ENCODE data around the gene RICTOR. TPM values are rescaled to one million over a fixed set of nuclear protein-coding genes. Genes with fewer than 3 reads are reported as not detected.

RICTOR gene, protein sequence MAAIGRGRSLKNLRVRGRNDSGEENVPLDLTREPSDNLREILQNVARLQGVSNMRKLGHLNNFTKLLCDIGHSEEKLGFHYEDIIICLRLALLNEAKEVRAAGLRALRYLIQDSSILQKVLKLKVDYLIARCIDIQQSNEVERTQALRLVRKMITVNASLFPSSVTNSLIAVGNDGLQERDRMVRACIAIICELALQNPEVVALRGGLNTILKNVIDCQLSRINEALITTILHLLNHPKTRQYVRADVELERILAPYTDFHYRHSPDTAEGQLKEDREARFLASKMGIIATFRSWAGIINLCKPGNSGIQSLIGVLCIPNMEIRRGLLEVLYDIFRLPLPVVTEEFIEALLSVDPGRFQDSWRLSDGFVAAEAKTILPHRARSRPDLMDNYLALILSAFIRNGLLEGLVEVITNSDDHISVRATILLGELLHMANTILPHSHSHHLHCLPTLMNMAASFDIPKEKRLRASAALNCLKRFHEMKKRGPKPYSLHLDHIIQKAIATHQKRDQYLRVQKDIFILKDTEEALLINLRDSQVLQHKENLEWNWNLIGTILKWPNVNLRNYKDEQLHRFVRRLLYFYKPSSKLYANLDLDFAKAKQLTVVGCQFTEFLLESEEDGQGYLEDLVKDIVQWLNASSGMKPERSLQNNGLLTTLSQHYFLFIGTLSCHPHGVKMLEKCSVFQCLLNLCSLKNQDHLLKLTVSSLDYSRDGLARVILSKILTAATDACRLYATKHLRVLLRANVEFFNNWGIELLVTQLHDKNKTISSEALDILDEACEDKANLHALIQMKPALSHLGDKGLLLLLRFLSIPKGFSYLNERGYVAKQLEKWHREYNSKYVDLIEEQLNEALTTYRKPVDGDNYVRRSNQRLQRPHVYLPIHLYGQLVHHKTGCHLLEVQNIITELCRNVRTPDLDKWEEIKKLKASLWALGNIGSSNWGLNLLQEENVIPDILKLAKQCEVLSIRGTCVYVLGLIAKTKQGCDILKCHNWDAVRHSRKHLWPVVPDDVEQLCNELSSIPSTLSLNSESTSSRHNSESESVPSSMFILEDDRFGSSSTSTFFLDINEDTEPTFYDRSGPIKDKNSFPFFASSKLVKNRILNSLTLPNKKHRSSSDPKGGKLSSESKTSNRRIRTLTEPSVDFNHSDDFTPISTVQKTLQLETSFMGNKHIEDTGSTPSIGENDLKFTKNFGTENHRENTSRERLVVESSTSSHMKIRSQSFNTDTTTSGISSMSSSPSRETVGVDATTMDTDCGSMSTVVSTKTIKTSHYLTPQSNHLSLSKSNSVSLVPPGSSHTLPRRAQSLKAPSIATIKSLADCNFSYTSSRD (N-terminal part only)
- total RNA-seq = 10 to 100 TPM; 25.0 to 26.1 TPM

DNA sequence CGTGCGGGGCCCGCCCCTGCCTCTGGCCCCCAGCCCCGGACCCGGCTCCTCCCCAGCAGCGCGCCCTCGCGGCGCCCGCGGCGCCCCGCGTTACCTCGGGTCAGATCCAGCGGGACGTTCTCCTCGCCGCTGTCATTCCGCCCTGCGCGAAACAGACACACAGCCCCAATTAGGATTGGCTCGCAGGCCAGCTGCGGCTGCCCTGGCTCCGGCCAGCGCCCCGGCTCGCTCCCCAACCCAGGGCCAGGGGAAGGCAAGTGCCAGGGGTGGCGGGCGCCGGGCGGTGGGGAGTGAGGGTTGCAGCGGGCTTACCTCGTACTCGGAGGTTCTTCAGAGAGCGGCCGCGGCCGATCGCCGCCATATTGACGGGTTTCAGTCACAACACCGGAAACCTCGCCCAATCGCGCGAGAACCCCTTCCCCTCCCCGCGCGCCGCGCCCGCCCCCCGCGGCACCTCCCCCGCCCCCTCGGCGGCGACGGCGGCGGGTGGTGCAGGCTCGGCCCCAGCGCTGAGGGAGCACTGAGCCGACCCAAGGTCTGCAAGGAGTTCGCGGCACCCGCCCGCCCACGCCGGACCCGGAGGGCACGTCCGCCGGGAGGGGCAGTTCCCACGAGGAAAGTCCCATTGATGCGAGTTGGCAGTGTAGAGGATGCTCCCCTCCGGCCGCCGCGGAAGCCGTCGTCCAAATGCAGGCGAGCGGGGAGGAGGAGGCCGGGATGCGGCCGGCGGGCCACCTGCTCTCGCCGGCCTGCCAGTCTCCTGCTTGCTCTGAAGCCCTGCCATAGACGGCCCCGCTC is at the start of gene RICTOR:
Gene RICTOR (minus strand): TSS at position 383 of the 798 bp plus-strand sequence. CDS start 22 bp downstream, at position 361.
- H3K27me3 Mint-ChIP-seq (ENCODE audit: low read depth) = peaks cover 23% of the 10 kb centered on the region
- intact Hi-C loops (cut with micrococcal nuclease) = loop anchor here (2.0 to 5.0 kb wide), 4 partner anchors 137 to 1603 kb away; partner anchors contain the start of genes LIFR and PTGER4
- H3K27ac Mint-ChIP-seq = peak within 1 kb of the TSS; percentile 92
- peaks cover 31% of the 10 kb centered on the region for H3K4me1 Mint-ChIP-seq (ENCODE audit: low read depth)
- H3K4me3 Mint-ChIP-seq = peak within 1 kb of the TSS; percentile 95
- DNase-seq = peak; percentile 92
- no peaks in the 10 kb centered on the region for H3K9me3 Mint-ChIP-seq
- CTCF ChIA-PET = interaction anchor here (0.6 to 1.2 kb wide), 2 partner anchors 12 to 70 kb away, joined by 3 to 4 read pairs; no protein-coding TSS in a partner anchor
- H3K36me3 Mint-ChIP-seq (ENCODE audit: low read depth) = peaks cover 9% of the 10 kb centered on the region

DNA sequence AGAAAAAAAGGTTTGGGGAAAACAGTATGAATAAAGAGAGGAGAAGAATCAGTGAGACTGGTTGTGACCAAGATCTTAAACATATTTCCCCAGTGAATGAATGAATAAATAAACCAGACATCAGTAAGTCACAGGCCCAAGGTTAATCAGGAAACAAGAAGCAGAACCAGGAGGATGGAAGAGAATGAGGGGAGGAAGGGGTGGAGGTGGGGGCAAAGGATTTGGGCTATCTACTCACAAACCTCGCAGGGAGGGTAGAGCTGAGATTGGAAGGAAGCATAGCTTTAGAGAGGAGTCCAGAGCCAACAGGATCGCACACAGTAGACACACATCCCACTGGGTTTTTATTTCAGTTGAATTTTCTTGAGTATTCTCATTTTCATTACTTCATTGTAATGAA is 47.7 kb upstream of the RICTOR start:
- CTCF ChIA-PET = interaction anchor here (0.6 kb wide), 1 partner anchor 43 kb away, joined by 4 read pairs; no protein-coding TSS in a partner anchor
- no peak overlapping the region for H3K4me3 Mint-ChIP-seq
- peak overlapping the region; percentile 48 for H3K27ac Mint-ChIP-seq
- DNase-seq = no peak
- intact Hi-C loops (cut with micrococcal nuclease) = no loop called here
- peaks cover 21% of the 10 kb centered on the region for H3K36me3 Mint-ChIP-seq (ENCODE audit: low read depth)
- no peaks in the 10 kb centered on the region for H3K9me3 Mint-ChIP-seq
- H3K27me3 Mint-ChIP-seq (ENCODE audit: low read depth) = no peaks in the 10 kb centered on the region
- peaks cover 39% of the 10 kb centered on the region for H3K4me1 Mint-ChIP-seq (ENCODE audit: low read depth)

DNA sequence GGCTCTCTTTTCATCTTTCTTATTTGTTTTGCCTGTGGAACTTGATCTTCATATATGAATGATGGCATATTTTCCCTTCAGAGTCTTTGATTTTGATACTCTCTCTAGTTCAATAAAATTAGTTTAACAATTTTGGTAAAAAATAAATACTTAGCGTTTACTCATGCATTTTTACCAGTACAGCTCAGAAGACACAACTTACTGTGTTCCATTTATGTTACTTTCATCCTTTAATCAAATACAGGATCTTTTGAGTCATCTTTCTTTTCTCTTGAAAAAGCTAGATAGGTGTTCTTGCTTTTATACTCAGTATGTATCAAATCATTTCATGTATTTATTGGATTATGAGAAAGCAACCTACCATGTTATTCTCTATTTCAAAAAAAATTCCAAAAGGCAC is 47.1 kb upstream of the RICTOR start:
- no peak overlapping the region for H3K4me3 Mint-ChIP-seq
- no peaks in the 10 kb centered on the region for H3K9me3 Mint-ChIP-seq
- H3K27ac Mint-ChIP-seq = peak overlapping the region; percentile 74
- H3K27me3 Mint-ChIP-seq (ENCODE audit: low read depth) = no peaks in the 10 kb centered on the region
- CTCF ChIA-PET = interaction anchor here (0.6 to 0.7 kb wide), 2 partner anchors 42 to 46 kb away, joined by 3 to 4 read pairs; no protein-coding TSS in a partner anchor
- peaks cover 25% of the 10 kb centered on the region for H3K36me3 Mint-ChIP-seq (ENCODE audit: low read depth)
- peaks cover 44% of the 10 kb centered on the region for H3K4me1 Mint-ChIP-seq (ENCODE audit: low read depth)
- intact Hi-C loops (cut with micrococcal nuclease) = no loop called here
- no peak for DNase-seq

DNA sequence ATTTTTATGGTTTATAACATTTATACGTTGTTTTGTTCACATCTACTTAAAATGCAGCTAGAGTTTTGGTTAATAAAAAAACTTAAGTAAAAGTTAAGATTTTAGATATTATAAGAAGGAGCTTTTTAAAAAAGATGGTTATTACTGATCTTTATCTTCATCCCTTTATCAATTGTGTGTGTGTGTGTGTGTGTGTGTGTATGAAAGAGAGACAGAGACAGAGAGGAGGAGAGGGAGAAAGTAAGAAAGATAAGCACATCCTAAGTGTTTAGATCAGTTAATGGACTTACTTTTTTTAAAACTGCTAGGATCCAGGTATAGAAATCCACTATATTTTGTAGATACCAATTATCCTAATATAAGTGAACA is 45.8 kb upstream of the RICTOR start:
- Mint-ChIP-seq H3K4me3 (no peak overlapping the region), H3K4me1 (ENCODE audit: low read depth) (peaks cover 46% of the 10 kb centered on the region), H3K27ac (no peak overlapping the region), H3K27me3 (ENCODE audit: low read depth) (no peaks in the 10 kb centered on the region), H3K36me3 (ENCODE audit: low read depth) (peaks cover 28% of the 10 kb centered on the region), H3K9me3 (no peaks in the 10 kb centered on the region)
- CTCF ChIA-PET = interaction anchor here (0.6 to 1.6 kb wide), 4 partner anchors 39 to 163 kb away, joined by 3 to 6 read pairs (median 4); no protein-coding TSS in a partner anchor
- no peak for DNase-seq
- intact Hi-C loops (cut with micrococcal nuclease) = no loop called here

DNA sequence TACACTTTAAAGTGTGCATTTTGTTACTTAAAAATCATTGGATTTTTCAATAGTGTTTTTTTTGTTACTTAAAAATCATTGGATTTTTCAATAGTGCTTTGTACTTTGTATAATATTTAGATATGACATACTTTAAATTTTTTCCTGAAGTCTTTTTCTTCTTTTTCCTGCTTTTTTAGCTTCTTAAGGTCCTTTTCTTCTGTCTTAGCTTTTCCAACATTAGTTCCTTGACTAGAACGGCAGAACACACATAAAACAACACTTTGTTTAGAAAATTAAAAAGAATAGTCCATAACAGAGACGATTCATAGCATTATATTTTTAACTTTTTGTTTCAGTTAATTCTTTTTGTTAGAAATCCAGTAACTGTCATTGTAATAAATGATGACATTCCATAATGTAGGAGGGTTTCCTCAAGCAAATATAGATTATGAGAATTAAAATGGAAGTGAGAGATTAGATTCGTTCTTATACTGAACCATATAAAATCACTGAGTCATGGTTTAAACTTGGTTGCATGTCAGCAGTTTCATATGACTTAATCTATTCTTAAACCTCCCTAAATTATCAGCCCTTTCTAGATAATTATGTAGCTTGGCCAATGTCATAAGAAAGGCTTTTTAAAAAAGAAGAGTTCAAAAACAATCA is 45.3 kb upstream of the RICTOR start:
- DNase-seq = no peak
- no peaks in the 10 kb centered on the region for H3K9me3 Mint-ChIP-seq
- CTCF ChIA-PET = interaction anchor here (0.6 to 1.6 kb wide), 5 partner anchors 11 to 164 kb away, joined by 3 to 6 read pairs (median 4); no protein-coding TSS in a partner anchor
- no peak overlapping the region for H3K4me3 Mint-ChIP-seq
- peaks cover 48% of the 10 kb centered on the region for H3K4me1 Mint-ChIP-seq (ENCODE audit: low read depth)
- H3K27me3 Mint-ChIP-seq (ENCODE audit: low read depth) = no peaks in the 10 kb centered on the region
- intact Hi-C loops (cut with micrococcal nuclease) = no loop called here
- H3K36me3 Mint-ChIP-seq (ENCODE audit: low read depth) = peaks cover 32% of the 10 kb centered on the region
- H3K27ac Mint-ChIP-seq = no peak overlapping the region

DNA sequence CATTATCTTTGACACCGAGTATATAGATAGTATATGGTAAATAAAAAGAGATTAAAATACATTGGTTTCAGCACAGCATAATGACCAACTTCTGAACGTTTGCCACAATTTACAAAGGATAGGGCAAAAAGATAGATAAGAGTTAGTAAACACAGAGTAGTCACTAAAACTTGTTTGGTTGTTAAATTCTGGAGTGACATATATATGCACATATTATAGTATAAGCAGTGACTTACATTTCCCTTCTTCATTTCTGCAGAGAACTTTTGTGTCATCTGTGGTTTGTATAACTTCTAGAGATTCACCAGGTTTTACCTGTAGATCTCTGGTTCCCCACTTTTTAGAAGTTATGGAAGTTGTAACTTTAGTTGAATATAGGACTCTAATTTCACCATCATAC is 44.4 kb upstream of the RICTOR start:
- peaks cover 31% of the 10 kb centered on the region for H3K36me3 Mint-ChIP-seq (ENCODE audit: low read depth)
- CTCF ChIA-PET = interaction anchor here (1.0 kb wide), 1 partner anchor 10 kb away, joined by 4 read pairs; no protein-coding TSS in a partner anchor

DNA sequence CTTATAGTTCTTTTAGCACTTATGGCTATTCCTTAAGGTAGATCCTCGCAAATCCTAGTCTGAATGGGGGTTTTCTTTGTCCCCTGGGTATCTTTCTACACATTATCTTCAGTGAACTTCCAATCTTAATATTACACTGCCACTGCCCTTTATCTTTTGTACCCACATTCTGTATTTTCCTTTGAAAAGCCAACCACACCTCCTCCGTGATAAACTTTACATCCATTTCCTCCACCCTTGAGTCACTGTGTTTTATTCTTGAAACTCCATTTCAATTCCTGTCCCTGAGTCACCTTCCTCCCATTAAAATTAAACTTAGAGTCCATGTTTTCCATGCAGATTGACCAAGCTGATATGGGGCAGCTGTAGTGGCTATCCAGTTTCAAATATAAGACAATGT is 43.2 kb upstream of the RICTOR start:
- H3K4me1 Mint-ChIP-seq (ENCODE audit: low read depth) = peaks cover 46% of the 10 kb centered on the region
- intact Hi-C loops (cut with micrococcal nuclease) = no loop called here
- no peak for DNase-seq

More for the DNA sequence above, 44.4 kb upstream of the RICTOR start:
- Mint-ChIP-seq H3K27me3 (ENCODE audit: low read depth) (no peaks in the 10 kb centered on the region), H3K27ac (no peak overlapping the region), H3K9me3 (no peaks in the 10 kb centered on the region), H3K4me1 (ENCODE audit: low read depth) (peaks cover 44% of the 10 kb centered on the region), H3K4me3 (no peak overlapping the region)
- DNase-seq = no peak
- intact Hi-C loops (cut with micrococcal nuclease) = no loop called here

DNA sequence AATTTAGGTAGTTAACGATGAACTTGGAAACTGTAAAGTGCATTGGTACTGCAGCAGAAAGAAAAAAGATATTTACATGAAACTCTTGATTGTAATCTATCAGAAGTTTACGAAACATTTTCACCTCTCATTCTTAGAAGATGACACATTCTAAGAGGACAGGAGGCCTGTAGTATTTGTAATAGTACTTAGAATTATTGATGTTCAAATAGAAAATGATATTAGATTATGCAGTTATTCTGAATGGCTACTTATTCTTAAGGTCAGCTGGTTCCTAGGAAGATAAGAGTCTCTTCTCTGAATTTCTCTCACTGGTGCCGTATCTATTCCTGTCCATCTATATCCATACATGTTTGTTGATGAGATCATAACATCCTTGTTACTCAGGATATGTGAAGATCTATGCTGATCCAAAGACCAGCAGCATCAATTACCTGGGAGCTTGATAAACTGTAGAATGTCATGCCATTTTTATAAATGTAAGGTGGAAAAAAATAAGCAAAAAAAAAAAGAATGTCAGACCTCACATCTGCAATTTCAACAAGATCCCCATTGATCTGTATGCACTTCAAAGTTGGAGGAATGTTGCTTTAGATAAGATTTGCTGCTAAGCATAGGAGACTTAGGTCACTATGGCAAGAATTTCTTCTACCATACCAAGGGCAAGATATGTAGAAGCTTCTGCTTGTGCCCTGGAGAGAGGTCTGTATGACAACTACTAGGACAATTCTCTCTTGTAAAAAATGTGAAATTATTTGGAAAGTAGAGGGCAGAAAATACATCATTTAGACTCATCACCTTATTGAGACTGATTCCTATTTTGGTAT is 42.4 kb upstream of the RICTOR start:
- Mint-ChIP-seq H3K4me1 (ENCODE audit: low read depth) (peaks cover 39% of the 10 kb centered on the region), H3K27ac (peak overlapping the region; percentile 40), H3K36me3 (ENCODE audit: low read depth) (peaks cover 31% of the 10 kb centered on the region), H3K4me3 (no peak overlapping the region), H3K27me3 (ENCODE audit: low read depth) (no peaks in the 10 kb centered on the region), H3K9me3 (no peaks in the 10 kb centered on the region)
- CTCF ChIA-PET = interaction anchor here (0.6 to 1.9 kb wide), 6 partner anchors 35 to 285 kb away, joined by 3 to 8 read pairs (median 4); no protein-coding TSS in a partner anchor
- DNase-seq = no peak
- intact Hi-C loops (cut with micrococcal nuclease) = no loop called here

More for the DNA sequence above, 43.2 kb upstream of the RICTOR start:
- peaks cover 35% of the 10 kb centered on the region for H3K36me3 Mint-ChIP-seq (ENCODE audit: low read depth)
- CTCF ChIA-PET = interaction anchor here (0.6 to 1.5 kb wide), 4 partner anchors 37 to 166 kb away, joined by 3 to 8 read pairs (median 4); no protein-coding TSS in a partner anchor
- H3K9me3 Mint-ChIP-seq = no peaks in the 10 kb centered on the region
- H3K27me3 Mint-ChIP-seq (ENCODE audit: low read depth) = no peaks in the 10 kb centered on the region
- H3K27ac Mint-ChIP-seq = peak overlapping the region; percentile 77
- H3K4me3 Mint-ChIP-seq = no peak overlapping the region

DNA sequence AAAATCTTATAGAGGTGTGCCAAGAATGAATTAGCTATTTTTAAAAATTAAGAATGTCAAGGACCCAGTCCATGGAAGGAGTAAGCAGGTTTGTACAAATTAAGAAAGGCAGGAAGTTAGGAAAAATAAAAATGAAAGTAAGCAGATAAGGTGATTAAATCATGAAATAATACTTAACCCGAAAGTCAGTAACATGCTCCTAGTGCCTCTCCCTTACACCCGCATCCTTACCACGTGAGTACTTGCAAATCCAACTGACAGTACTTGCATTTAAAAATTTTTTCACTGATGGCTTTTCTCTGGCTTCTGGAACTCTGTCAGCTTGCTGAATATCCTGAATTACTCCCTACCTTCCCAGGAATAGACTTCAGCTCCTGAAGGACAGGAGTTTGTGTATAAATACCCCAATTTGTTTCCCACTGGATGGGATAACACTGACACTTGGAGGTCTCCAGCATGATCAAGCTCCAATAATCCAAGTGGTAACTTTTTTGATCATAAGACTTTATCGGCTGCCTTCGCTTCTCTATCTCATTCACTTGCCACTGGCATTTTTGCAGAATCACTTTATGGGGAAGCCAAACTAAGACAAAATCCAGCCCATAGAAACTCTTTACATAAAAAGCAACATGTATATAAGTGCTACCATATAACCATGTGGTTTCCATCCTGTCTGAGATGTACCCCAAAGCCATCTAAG is 41.6 kb upstream of the RICTOR start:
- Mint-ChIP-seq H3K27me3 (ENCODE audit: low read depth) (no peaks in the 10 kb centered on the region), H3K36me3 (ENCODE audit: low read depth) (peaks cover 31% of the 10 kb centered on the region), H3K9me3 (no peaks in the 10 kb centered on the region), H3K27ac (peak overlapping the region; percentile 33), H3K4me1 (ENCODE audit: low read depth) (peaks cover 35% of the 10 kb centered on the region), H3K4me3 (no peak overlapping the region)
- CTCF ChIA-PET = interaction anchor here (0.6 to 1.9 kb wide), 3 partner anchors 35 to 284 kb away, joined by 3 to 4 read pairs (median 3); no protein-coding TSS in a partner anchor
- intact Hi-C loops (cut with micrococcal nuclease) = no loop called here
- DNase-seq = no peak
